GM12878 (cell line): ENCODE measurements around the gene ZBTB16. TPM values are rescaled to one million over a fixed set of nuclear protein-coding genes. Genes with fewer than 3 reads are reported as not detected.

Experiments used
- ATAC-seq: fragments of 200-7000 bp; cut with Tn5 transposase; 3 replicates; pipeline ENCODE4 v1.9.1; 2020; ENCODE audit warnings: mild to moderate bottlenecking, moderate library complexity
- BruUV-seq: library from RNA; stranded (reverse); fragments of 400-500 nt; replicated peaks from 2 replicates; lab custom pipeline; 2021; lab: Mats Ljungman, UMichigan
- CTCF ChIA-PET: fragments of 300-600 bp; sonication (Branson Sonifier 250); formaldehyde crosslinking; extraction: SDS; loops from one replicate; lab custom pipeline; 2021; ENCODE audit warnings: inconsistent platforms; lab: Yijun Ruan, JAX
- POLR2A ChIA-PET: fragments of 350-600 bp; formaldehyde crosslinking; extraction: SDS; loops from one replicate; lab custom pipeline; 2021; ENCODE audit warnings: inconsistent platforms; lab: Charles Lee
- RAD21 ChIA-PET: fragments of 300-600 bp; sonication (Branson Sonifier 250); formaldehyde crosslinking; loops from one replicate; lab custom pipeline; 2023; ENCODE audit warnings: antibody characterized with exemption; ENCODE audit not compliant: unreplicated experiment; lab: Charles Lee
- SMC1A ChIA-PET: fragments of 300-600 bp; sonication (Branson Sonifier 250); formaldehyde crosslinking; loops from one replicate; lab custom pipeline; 2023; ENCODE audit not compliant: unreplicated experiment, uncharacterized antibody; lab: Charles Lee
- DNase-seq: peaks from one replicate; pipeline ENCODE4 v3.0.0-alpha.2; 2011; ENCODE audit warnings: low read depth, low spot score
- FAIRE-seq: peaks from 3 replicates; lab custom pipeline; 2011; peaks lifted over from hg19 to GRCh38; lab: Jason Lieb, UNC
- H2AFZ ChIP-seq: 2 replicates; pipeline ENCODE4 v1.6.0; 2011; ENCODE audit warnings: low read depth, low read length, control low read depth; ENCODE audit not compliant: control insufficient read depth
- H3K27ac ChIP-seq: 2 replicates; pipeline ENCODE4 v1.5.1; 2011; ENCODE audit warnings: control low read depth; ENCODE audit not compliant: control insufficient read depth, insufficient read depth
- H3K27me3 ChIP-seq, 2 experiments: replicated peaks in 1 of 2; 2 replicates each; pipeline versions ENCODE4 v1.6.0 to v1.6.1; 2011; ENCODE audit warnings: low read length in 1 of 2; ENCODE audit not compliant: control insufficient read depth in 2 of 2, insufficient read depth in 2 of 2
- H3K36me3 ChIP-seq, 2 experiments: 2 replicates each; pipeline ENCODE4 v1.5.1; 2011; ENCODE audit warnings: low read length in 1 of 2; ENCODE audit not compliant: control insufficient read depth in 2 of 2, insufficient read depth in 2 of 2
- H3K4me1 ChIP-seq: 2 replicates; pipeline ENCODE4 v1.6.1; 2011; ENCODE audit warnings: mild to moderate bottlenecking, low read length, moderate library complexity, mixed read lengths; ENCODE audit not compliant: control insufficient read depth, insufficient read depth
- H3K4me2 ChIP-seq: 2 replicates; pipeline ENCODE4 v1.6.0; 2011; ENCODE audit warnings: control low read depth; ENCODE audit not compliant: control insufficient read depth, insufficient read depth
- H3K4me3 ChIP-seq: fragments of 200-600 bp; sonication (generic); 2 replicates; pipeline ENCODE4 v1.5.1; 2016
- H3K79me2 ChIP-seq: 2 replicates; pipeline ENCODE4 v1.6.0; 2011; ENCODE audit warnings: low read length; ENCODE audit not compliant: control insufficient read depth, insufficient read depth
- H3K9ac ChIP-seq: 2 replicates; pipeline ENCODE4 v1.8.0; 2011; ENCODE audit warnings: low read length, control low read depth, mixed read lengths; ENCODE audit not compliant: control insufficient read depth, insufficient read depth
- H3K9me3 ChIP-seq: replicated peaks from 3 replicates; pipeline ENCODE4 v1.5.1; 2011; ENCODE audit warnings: mild to moderate bottlenecking, low read length; ENCODE audit not compliant: control insufficient read depth, insufficient read depth
- H4K20me1 ChIP-seq: 2 replicates; pipeline ENCODE4 v1.6.0; 2011; ENCODE audit not compliant: control insufficient read depth, insufficient read depth
- ATF7 ChIP-seq: fragments of 450-650 bp; IDR thresholded peaks from 2 replicates; pipeline ENCODE4 v1.6.1; 2016; ENCODE audit warnings: low read depth, mild to moderate bottlenecking
- HDGF ChIP-seq: fragments of 450-650 bp; IDR thresholded peaks from 2 replicates; pipeline ENCODE4 v1.6.1; 2016; ENCODE audit warnings: antibody characterized with exemption
- NR2C1 ChIP-seq: fragments of 450-650 bp; IDR thresholded peaks from 2 replicates; pipeline ENCODE4 v1.6.1; 2017; ENCODE audit warnings: antibody characterized with exemption, mild to moderate bottlenecking, moderate library complexity
- PML ChIP-seq: IDR thresholded peaks from 2 replicates; pipeline ENCODE4 v1.6.1; 2012; ENCODE audit warnings: low read length, inconsistent platforms
- POLR2AphosphoS5 ChIP-seq: IDR thresholded peaks from 2 replicates; pipeline ENCODE4 v1.6.1; 2011; ENCODE audit warnings: mild to moderate bottlenecking, low read length, inconsistent platforms
- RUNX3 ChIP-seq: IDR thresholded peaks from 2 replicates; pipeline ENCODE4 v1.6.1; 2012; ENCODE audit warnings: low read length, inconsistent platforms
- TCF12 ChIP-seq: IDR thresholded peaks from 2 replicates; pipeline ENCODE4 v1.6.1; 2011; ENCODE audit warnings: low read depth, mild to moderate bottlenecking, low read length
- TCF7 ChIP-seq: IDR thresholded peaks from 2 replicates; pipeline ENCODE4 v1.6.1; 2014; ENCODE audit warnings: antibody characterized with exemption, borderline replicate concordance
- ZNF207 ChIP-seq: fragments of 450-650 bp; IDR thresholded peaks from 2 replicates; pipeline ENCODE4 v1.6.1; 2014; ENCODE audit warnings: antibody characterized with exemption, mild to moderate bottlenecking, borderline replicate concordance
- ZNF217 ChIP-seq: fragments of 450-650 bp; IDR thresholded peaks from 2 replicates; pipeline ENCODE4 v1.6.1; 2017; ENCODE audit warnings: antibody characterized with exemption, mild to moderate bottlenecking
- ZNF24 ChIP-seq: fragments of 450-650 bp; IDR thresholded peaks from 2 replicates; pipeline ENCODE4 v1.6.1; 2017; ENCODE audit warnings: antibody characterized with exemption, mild to moderate bottlenecking
- WGBS: methylation state at CpG from one replicate; pipeline ENCODE4 v1.1.6; 2016; ENCODE audit warnings: low lambda C conversion rate; ENCODE audit not compliant: insufficient replicate concordance, insufficient coverage; ENCODE audit errors: missing lambda C conversion rate; 5-methylcytosine and 5-hydroxymethylcytosine counted together
- in situ Hi-C: fragments of 300-500 bp; cut with MboI; formaldehyde crosslinking; loops from 9 replicates; pipeline ENCODE4 v1.14.3; 2018; ENCODE audit warnings: mixed read lengths
- intact Hi-C: fragments of 100-400 bp; cut with micrococcal nuclease; formaldehyde crosslinking; loops from one replicate; pipeline ENCODE4 v1.14.2; 2022; ENCODE audit not compliant: unreplicated experiment
- polyA plus RNA-seq, 11 experiments: library from polyadenylated mRNA; depleted of rRNA in 4 of 11; unstranded in 6 of 11; stranded (reverse) in 5 of 11; fragments of >200 nt; fragmentation: Nextera tagmentation in 4 of 11; fragmentation: Illumina TruSeq in 1 of 11; extraction: Ambion mirVana in 4 of 11; extraction: Trizol in 1 of 11; gene quantifications; 1 replicate in 1 of 11; 2 replicates in 10 of 11; pipeline versions ENCODE4 v1.2.1 to v1.2.3, GENCODE V29; 2011 to 2016; ENCODE audit warnings: inconsistent platforms in 2 of 11, missing spikeins in 2 of 11, low read depth in 1 of 11
- total RNA-seq, 4 experiments: library from RNA; depleted of rRNA in 3 of 4; stranded (reverse); fragments of >200 nt in 3 of 4; fragmentation: Illumina TruSeq in 1 of 4; extraction: Trizol in 1 of 4; gene quantifications; 2 replicates each; pipeline versions ENCODE4 v1.2.1 to v1.2.3, GENCODE V29; 2013 to 2021
- TF ChIP-seq, protein P1 (sequence below): fragments of 450-650 bp; IDR thresholded peaks from 2 replicates; pipeline ENCODE4 v1.6.1; 2016; ENCODE audit warnings: mild to moderate bottlenecking
- TF ChIP-seq, protein P2 (sequence below): IDR thresholded peaks from 2 replicates; pipeline ENCODE4 v1.6.1; 2011; ENCODE audit warnings: low read depth, low read length, improper control_type of control experiment, borderline replicate concordance
- TF ChIP-seq, protein P3 (sequence below): fragments of 450-650 bp; IDR thresholded peaks from 2 replicates; pipeline ENCODE4 v1.6.1; 2017; ENCODE audit warnings: mild to moderate bottlenecking
- TF ChIP-seq, protein P4 (sequence below): IDR thresholded peaks from 2 replicates; pipeline ENCODE4 v1.6.1; 2012; ENCODE audit warnings: low read length, inconsistent platforms

ZBTB16 gene
- total and polyA plus RNA-seq, 10 of the 15 experiments (the other 5 are each of a cell fraction or from before 2014, with no cell fraction given) = 0.38 TPM; not detected in 9

DNA sequence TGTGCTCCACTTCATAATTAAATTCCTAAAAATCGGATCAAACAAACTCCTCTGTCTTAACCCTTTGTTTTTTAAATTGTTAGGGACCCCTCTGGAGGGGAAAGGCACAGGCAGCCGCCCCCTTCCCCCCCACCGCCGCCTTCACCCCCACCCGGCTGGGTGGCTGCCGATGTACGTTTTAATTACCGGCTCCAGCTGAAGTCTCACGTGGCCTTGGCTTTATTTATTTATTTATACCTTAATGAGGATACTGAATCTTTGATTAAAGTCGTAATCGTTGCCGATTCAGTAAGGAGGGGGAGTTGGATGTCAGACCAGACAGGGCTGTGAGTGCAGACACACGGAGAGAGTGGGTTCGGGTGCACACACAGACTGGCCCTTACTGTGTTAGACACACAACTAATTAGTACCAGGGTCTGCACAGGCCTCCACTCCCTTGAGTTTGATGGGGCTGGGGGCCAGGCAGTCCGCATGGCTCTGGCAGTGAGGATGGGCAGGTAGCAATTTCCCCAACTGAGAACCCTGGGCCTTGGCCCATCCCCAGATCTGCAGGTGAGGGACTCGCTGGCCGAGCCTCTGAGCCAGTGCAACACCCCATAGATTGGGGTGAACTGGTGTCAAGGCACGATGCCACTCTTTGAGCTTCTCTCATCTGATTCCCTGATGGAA is 185.3 kb downstream of the ZBTB16 start:
- in situ Hi-C loops = no loop called here
- peaks cover 0 to 2% of the 10 kb centered on the region in 2 experiments for H3K27me3 ChIP-seq
- ChIA-PET CTCF (no interaction called here), POLR2A (no interaction called here), SMC1A (no interaction called here), RAD21 (no interaction called here)
- no peak overlapping the region for H3K4me3 ChIP-seq
- no peaks in the 10 kb centered on the region for H3K9me3 ChIP-seq
- ATAC-seq (no peak), FAIRE-seq (no peak), DNase-seq (no peak)
- no peaks in the 10 kb centered on the region for H4K20me1 ChIP-seq
- no peak overlapping the region for H2AFZ ChIP-seq
- 39% methylated on average over 18 of the region's 18 CpGs for WGBS
- H3K4me1 ChIP-seq = no peaks in the 10 kb centered on the region
- H3K9ac ChIP-seq = no peak overlapping the region
- no peaks in the 10 kb centered on the region for H3K79me2 ChIP-seq
- no peak overlapping the region for H3K27ac ChIP-seq
- H3K36me3 ChIP-seq = no peaks in the 10 kb centered on the region
- H3K4me2 ChIP-seq = no peak overlapping the region
- TF ChIP-seq ATF7 (no peak), RUNX3 (no peak), TCF7 (no peak), NR2C1 (no peak), ZNF207 (no peak), ZNF217 (no peak), HDGF (no peak), PML (no peak), POLR2AphosphoS5 (no peak), TCF12 (no peak), ZNF24 (no peak)
- TF ChIP-seq, protein P1, sequence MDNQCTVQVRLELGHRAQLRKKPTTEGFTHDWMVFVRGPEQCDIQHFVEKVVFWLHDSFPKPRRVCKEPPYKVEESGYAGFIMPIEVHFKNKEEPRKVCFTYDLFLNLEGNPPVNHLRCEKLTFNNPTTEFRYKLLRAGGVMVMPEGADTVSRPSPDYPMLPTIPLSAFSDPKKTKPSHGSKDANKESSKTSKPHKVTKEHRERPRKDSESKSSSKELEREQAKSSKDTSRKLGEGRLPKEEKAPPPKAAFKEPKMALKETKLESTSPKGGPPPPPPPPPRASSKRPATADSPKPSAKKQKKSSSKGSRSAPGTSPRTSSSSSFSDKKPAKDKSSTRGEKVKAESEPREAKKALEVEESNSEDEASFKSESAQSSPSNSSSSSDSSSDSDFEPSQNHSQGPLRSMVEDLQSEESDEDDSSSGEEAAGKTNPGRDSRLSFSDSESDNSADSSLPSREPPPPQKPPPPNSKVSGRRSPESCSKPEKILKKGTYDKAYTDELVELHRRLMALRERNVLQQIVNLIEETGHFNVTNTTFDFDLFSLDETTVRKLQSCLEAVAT = no peak
- TF ChIP-seq, protein P2, sequence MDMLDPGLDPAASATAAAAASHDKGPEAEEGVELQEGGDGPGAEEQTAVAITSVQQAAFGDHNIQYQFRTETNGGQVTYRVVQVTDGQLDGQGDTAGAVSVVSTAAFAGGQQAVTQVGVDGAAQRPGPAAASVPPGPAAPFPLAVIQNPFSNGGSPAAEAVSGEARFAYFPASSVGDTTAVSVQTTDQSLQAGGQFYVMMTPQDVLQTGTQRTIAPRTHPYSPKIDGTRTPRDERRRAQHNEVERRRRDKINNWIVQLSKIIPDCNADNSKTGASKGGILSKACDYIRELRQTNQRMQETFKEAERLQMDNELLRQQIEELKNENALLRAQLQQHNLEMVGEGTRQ = no peak
- TF ChIP-seq, protein P3, sequence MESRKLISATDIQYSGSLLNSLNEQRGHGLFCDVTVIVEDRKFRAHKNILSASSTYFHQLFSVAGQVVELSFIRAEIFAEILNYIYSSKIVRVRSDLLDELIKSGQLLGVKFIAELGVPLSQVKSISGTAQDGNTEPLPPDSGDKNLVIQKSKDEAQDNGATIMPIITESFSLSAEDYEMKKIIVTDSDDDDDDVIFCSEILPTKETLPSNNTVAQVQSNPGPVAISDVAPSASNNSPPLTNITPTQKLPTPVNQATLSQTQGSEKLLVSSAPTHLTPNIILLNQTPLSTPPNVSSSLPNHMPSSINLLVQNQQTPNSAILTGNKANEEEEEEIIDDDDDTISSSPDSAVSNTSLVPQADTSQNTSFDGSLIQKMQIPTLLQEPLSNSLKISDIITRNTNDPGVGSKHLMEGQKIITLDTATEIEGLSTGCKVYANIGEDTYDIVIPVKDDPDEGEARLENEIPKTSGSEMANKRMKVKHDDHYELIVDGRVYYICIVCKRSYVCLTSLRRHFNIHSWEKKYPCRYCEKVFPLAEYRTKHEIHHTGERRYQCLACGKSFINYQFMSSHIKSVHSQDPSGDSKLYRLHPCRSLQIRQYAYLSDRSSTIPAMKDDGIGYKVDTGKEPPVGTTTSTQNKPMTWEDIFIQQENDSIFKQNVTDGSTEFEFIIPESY = no peak
- TF ChIP-seq, protein P4, sequence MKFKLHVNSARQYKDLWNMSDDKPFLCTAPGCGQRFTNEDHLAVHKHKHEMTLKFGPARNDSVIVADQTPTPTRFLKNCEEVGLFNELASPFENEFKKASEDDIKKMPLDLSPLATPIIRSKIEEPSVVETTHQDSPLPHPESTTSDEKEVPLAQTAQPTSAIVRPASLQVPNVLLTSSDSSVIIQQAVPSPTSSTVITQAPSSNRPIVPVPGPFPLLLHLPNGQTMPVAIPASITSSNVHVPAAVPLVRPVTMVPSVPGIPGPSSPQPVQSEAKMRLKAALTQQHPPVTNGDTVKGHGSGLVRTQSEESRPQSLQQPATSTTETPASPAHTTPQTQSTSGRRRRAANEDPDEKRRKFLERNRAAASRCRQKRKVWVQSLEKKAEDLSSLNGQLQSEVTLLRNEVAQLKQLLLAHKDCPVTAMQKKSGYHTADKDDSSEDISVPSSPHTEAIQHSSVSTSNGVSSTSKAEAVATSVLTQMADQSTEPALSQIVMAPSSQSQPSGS = no peak
- BruUV-seq = no TSS peak
- intact Hi-C loops = no loop called here
